H1 (cell line): ENCODE results near the gene THOC5. TPM values are rescaled to one million over a fixed set of nuclear protein-coding genes. Genes with fewer than 3 reads are reported as not detected.

ENCODE experiments used
- GTF2F1 ChIP-seq: IDR thresholded peaks from 2 replicates; pipeline ENCODE4 v1.6.1; 2012; ENCODE audit warnings: low read depth, low read length, improper control_type of control experiment, borderline replicate concordance
- RNF2 ChIP-seq: fragments of 200-900, 300-1000 bp; sonication (generic); IDR thresholded peaks from 2 replicates; pipeline ENCODE4 v1.7.1; 2016; ENCODE audit warnings: borderline replicate concordance, low read depth, mild to moderate bottlenecking, antibody characterized with exemption, low read length; ENCODE audit not compliant: poor library complexity, severe bottlenecking; ENCODE audit errors: missing control alignments
- RXRA ChIP-seq: IDR thresholded peaks from 2 replicates; pipeline ENCODE4 v1.6.1; 2011; ENCODE audit warnings: low read depth, mild to moderate bottlenecking, low read length, moderate library complexity; ENCODE audit not compliant: insufficient read depth
- SP1 ChIP-seq: IDR thresholded peaks from 2 replicates; pipeline ENCODE4 v1.6.1; 2011; ENCODE audit warnings: low read depth, low read length
- polyA plus RNA-seq, 7 experiments: library from polyadenylated mRNA; depleted of rRNA in 3 of 7; stranded (reverse) in 5 of 7; unstranded in 2 of 7; fragments of >200 nt in 5 of 7; fragments of 200-250 nt in 2 of 7; gene quantifications; 1 replicate in 5 of 7; 2 replicates in 1 of 7; 4 replicates in 1 of 7; pipeline versions ENCODE4 v1.2.1 to v1.2.3, GENCODE V29; 2011 to 2013; ENCODE audit warnings: missing spikeins in 2 of 7, mixed read lengths in 2 of 7
- total RNA-seq: library from RNA; stranded (reverse); fragmentation: NEBNext Ultra II Directional; extraction: Animal tissue kit (Norgen Biotek cat#: 25700); gene quantifications from 2 replicates; pipeline ENCODE4 v1.2.1, GENCODE V29; 2021
- TF ChIP-seq, protein P1 (sequence below), 3 experiments: IDR thresholded peaks; 1 replicate in 2 of 3; 2 replicates in 1 of 3; pipeline versions ENCODE4 v1.5.1 to v1.6.1; 2011; ENCODE audit warnings: low read length in 3 of 3, mild to moderate bottlenecking in 3 of 3, inconsistent platforms in 2 of 3, low read depth in 1 of 3, moderate library complexity in 1 of 3; ENCODE audit not compliant: insufficient read depth in 1 of 3; ENCODE audit errors: control extremely low read depth in 1 of 3
- TF ChIP-seq, protein P2 (sequence below): IDR thresholded peaks from 2 replicates; pipeline ENCODE4 v1.6.1; 2012; ENCODE audit warnings: inconsistent platforms
- TF ChIP-seq, protein P3 (sequence below): fragments of 300-600 bp; sonication (generic); IDR thresholded peaks from 2 replicates; pipeline ENCODE4 v1.7.1; 2012; ENCODE audit warnings: low read length, moderate library complexity, mild to moderate bottlenecking, inconsistent platforms; ENCODE audit not compliant: insufficient replicate concordance

The THOC5 gene
- total and polyA plus RNA-seq, 2 of the 8 experiments (the other 6 are each of a cell fraction or from before 2014, with no cell fraction given) = 27.7 to 65.7 TPM

DNA sequence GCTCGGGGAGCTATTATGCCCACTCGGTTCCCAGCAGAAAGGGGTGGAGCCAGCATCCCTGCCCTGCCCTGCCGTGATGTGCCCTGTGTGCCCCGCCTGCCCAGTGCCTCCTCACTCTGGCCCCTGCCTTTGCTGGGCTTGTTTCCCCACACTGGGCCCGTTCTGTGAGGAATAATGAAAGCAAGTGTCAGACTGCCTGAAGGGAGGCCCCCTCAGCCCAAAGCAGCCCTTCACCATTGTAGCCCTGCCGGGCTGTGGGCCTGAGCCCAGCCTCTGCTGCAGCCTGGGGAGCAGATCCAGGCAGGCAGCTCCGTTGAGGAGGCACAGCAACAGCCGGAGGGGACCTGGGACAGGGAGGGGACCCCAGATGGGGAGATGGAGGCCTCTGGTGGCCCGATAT, 93.8 kb downstream of the THOC5 start (continued):
- TF ChIP-seq, protein P1, sequence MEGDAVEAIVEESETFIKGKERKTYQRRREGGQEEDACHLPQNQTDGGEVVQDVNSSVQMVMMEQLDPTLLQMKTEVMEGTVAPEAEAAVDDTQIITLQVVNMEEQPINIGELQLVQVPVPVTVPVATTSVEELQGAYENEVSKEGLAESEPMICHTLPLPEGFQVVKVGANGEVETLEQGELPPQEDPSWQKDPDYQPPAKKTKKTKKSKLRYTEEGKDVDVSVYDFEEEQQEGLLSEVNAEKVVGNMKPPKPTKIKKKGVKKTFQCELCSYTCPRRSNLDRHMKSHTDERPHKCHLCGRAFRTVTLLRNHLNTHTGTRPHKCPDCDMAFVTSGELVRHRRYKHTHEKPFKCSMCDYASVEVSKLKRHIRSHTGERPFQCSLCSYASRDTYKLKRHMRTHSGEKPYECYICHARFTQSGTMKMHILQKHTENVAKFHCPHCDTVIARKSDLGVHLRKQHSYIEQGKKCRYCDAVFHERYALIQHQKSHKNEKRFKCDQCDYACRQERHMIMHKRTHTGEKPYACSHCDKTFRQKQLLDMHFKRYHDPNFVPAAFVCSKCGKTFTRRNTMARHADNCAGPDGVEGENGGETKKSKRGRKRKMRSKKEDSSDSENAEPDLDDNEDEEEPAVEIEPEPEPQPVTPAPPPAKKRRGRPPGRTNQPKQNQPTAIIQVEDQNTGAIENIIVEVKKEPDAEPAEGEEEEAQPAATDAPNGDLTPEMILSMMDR (IDR thresholded peaks at IDR 0.05; ENCODE audit: control extremely low read depth in 1 of 3, insufficient read depth in 1 of 3, low read depth in 1 of 3, low read length in 3 of 3) = no peak
- TF ChIP-seq, protein P2, sequence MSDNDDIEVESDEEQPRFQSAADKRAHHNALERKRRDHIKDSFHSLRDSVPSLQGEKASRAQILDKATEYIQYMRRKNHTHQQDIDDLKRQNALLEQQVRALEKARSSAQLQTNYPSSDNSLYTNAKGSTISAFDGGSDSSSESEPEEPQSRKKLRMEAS = no peak
- TF ChIP-seq RNF2 (no peak), SP1 (no peak), GTF2F1 (no peak), RXRA (no peak)
- TF ChIP-seq, protein P3, sequence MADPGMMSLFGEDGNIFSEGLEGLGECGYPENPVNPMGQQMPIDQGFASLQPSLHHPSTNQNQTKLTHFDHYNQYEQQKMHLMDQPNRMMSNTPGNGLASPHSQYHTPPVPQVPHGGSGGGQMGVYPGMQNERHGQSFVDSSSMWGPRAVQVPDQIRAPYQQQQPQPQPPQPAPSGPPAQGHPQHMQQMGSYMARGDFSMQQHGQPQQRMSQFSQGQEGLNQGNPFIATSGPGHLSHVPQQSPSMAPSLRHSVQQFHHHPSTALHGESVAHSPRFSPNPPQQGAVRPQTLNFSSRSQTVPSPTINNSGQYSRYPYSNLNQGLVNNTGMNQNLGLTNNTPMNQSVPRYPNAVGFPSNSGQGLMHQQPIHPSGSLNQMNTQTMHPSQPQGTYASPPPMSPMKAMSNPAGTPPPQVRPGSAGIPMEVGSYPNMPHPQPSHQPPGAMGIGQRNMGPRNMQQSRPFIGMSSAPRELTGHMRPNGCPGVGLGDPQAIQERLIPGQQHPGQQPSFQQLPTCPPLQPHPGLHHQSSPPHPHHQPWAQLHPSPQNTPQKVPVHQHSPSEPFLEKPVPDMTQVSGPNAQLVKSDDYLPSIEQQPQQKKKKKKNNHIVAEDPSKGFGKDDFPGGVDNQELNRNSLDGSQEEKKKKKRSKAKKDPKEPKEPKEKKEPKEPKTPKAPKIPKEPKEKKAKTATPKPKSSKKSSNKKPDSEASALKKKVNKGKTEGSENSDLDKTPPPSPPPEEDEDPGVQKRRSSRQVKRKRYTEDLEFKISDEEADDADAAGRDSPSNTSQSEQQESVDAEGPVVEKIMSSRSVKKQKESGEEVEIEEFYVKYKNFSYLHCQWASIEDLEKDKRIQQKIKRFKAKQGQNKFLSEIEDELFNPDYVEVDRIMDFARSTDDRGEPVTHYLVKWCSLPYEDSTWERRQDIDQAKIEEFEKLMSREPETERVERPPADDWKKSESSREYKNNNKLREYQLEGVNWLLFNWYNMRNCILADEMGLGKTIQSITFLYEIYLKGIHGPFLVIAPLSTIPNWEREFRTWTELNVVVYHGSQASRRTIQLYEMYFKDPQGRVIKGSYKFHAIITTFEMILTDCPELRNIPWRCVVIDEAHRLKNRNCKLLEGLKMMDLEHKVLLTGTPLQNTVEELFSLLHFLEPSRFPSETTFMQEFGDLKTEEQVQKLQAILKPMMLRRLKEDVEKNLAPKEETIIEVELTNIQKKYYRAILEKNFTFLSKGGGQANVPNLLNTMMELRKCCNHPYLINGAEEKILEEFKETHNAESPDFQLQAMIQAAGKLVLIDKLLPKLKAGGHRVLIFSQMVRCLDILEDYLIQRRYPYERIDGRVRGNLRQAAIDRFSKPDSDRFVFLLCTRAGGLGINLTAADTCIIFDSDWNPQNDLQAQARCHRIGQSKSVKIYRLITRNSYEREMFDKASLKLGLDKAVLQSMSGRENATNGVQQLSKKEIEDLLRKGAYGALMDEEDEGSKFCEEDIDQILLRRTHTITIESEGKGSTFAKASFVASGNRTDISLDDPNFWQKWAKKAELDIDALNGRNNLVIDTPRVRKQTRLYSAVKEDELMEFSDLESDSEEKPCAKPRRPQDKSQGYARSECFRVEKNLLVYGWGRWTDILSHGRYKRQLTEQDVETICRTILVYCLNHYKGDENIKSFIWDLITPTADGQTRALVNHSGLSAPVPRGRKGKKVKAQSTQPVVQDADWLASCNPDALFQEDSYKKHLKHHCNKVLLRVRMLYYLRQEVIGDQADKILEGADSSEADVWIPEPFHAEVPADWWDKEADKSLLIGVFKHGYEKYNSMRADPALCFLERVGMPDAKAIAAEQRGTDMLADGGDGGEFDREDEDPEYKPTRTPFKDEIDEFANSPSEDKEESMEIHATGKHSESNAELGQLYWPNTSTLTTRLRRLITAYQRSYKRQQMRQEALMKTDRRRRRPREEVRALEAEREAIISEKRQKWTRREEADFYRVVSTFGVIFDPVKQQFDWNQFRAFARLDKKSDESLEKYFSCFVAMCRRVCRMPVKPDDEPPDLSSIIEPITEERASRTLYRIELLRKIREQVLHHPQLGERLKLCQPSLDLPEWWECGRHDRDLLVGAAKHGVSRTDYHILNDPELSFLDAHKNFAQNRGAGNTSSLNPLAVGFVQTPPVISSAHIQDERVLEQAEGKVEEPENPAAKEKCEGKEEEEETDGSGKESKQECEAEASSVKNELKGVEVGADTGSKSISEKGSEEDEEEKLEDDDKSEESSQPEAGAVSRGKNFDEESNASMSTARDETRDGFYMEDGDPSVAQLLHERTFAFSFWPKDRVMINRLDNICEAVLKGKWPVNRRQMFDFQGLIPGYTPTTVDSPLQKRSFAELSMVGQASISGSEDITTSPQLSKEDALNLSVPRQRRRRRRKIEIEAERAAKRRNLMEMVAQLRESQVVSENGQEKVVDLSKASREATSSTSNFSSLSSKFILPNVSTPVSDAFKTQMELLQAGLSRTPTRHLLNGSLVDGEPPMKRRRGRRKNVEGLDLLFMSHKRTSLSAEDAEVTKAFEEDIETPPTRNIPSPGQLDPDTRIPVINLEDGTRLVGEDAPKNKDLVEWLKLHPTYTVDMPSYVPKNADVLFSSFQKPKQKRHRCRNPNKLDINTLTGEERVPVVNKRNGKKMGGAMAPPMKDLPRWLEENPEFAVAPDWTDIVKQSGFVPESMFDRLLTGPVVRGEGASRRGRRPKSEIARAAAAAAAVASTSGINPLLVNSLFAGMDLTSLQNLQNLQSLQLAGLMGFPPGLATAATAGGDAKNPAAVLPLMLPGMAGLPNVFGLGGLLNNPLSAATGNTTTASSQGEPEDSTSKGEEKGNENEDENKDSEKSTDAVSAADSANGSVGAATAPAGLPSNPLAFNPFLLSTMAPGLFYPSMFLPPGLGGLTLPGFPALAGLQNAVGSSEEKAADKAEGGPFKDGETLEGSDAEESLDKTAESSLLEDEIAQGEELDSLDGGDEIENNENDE = no peak
